Lower leg skin (tissue), 4 donors: ENCODE results near the gene CCDC43. TPM values are rescaled to one million over a fixed set of nuclear protein-coding genes. Genes with fewer than 3 reads are reported as not detected.

ENCODE experiments used
- DNase-seq, 2 donors: peaks; one replicate each; pipeline ENCODE4 v3.0.0-alpha.2; 2019; ENCODE audit warnings: low spot score in 2 of 2
- H3K4me3 ChIP-seq: fragments of 200-600 bp; sonication (generic); 2 replicates; pipeline ENCODE4 v1.5.1; 2017; ENCODE audit warnings: mild to moderate bottlenecking, low read depth; ENCODE audit not compliant: poor library complexity, severe bottlenecking
- POLR2A ChIP-seq, 2 donors: fragments of 450-650 bp; IDR thresholded peaks; one replicate each; pipeline ENCODE4 v1.6.1; 2016 to 2017; ENCODE audit warnings: antibody characterized with exemption in 2 of 2, mild to moderate bottlenecking in 1 of 2, moderate library complexity in 1 of 2
- WGBS, 2 donors: methylation state at CpG; one replicate each; pipeline ENCODE4 v1.1.5; 2018; 5-methylcytosine and 5-hydroxymethylcytosine counted together
- intact Hi-C: fragments of 100-400 bp; cut with DNase I; formaldehyde crosslinking; loops from one replicate; pipeline ENCODE4 v1.15.0; 2023; ENCODE audit warnings: low total_unique reads
- total RNA-seq, 4 donors: library from RNA; depleted of rRNA; stranded (reverse); fragments of >200 nt; gene quantifications; one replicate each; pipeline ENCODE4 v1.1.0, GENCODE V29; 2016
- TF ChIP-seq, protein P1 (sequence below), 3 donors: fragments of 450-650 bp; IDR thresholded peaks; one replicate each; pipeline ENCODE4 v1.5.1; 2016; ENCODE audit warnings: antibody characterized with exemption in 3 of 3, mild to moderate bottlenecking in 3 of 3, moderate library complexity in 2 of 3

Gene CCDC43
- total RNA-seq, 4 donors from 2014 or later: 13.2 to 19.2 (median 14.4) TPM

DNA sequence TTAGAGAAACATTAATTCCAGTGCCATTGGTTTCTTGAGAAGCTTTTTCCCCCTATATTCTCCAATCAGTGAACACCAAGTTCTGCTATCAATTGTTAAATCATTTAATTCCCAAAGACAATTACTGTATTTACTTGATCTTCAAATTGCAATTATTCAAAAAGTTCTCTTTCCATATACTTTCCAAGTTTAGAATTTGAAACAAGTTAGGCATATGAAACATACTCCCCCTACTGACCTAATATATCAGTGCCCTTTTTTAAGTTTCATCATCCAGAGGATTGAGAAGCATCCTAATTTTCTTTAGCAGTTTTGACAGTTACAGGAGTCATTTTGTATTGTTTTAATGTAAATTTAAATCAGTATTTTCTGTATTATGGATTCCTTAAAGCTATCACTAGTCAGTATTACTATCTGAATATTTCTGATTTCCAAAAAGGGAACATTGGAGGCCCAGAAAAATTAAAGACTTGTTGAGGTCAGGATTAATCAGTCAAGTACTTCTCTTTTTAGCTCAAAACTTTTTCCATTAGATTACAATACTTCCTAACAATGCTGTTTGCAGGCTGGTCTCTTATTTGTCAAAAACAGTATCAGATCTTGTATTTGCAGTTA, 17.0 kb downstream of the CCDC43 start:
- intact Hi-C loops: no loop called here
- no peak for DNase-seq
- H3K4me3 ChIP-seq: no peak overlapping the region
- no peak for TF ChIP-seq POLR2A (IDR thresholded peaks at IDR 0.05)
- TF ChIP-seq, protein P1, sequence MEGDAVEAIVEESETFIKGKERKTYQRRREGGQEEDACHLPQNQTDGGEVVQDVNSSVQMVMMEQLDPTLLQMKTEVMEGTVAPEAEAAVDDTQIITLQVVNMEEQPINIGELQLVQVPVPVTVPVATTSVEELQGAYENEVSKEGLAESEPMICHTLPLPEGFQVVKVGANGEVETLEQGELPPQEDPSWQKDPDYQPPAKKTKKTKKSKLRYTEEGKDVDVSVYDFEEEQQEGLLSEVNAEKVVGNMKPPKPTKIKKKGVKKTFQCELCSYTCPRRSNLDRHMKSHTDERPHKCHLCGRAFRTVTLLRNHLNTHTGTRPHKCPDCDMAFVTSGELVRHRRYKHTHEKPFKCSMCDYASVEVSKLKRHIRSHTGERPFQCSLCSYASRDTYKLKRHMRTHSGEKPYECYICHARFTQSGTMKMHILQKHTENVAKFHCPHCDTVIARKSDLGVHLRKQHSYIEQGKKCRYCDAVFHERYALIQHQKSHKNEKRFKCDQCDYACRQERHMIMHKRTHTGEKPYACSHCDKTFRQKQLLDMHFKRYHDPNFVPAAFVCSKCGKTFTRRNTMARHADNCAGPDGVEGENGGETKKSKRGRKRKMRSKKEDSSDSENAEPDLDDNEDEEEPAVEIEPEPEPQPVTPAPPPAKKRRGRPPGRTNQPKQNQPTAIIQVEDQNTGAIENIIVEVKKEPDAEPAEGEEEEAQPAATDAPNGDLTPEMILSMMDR (IDR thresholded peaks at IDR 0.05): no peak

DNA sequence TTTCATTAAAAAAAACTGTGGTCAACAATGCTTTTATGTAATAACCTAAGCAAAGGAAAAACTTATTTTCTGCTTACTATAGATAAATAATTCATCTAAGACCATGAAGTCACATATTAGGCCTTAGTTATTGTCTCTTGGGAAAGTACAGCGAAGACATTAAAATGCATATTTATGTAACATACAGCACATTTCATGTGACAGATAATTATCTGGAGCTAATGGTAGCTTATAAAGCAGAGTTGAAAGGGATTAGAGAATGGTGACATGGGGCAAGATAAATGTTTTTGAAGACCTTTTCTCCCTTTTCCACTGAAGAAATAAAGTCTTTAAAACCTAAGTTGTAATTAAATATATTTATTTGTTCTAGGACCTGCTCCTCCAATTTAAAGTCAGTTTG, 23.6 kb downstream of the CCDC43 start:
- WGBS, 2 donors: 90 to 95% methylated on average over 1 of the region's 1 CpG
- intact Hi-C loops: no loop called here
- TF ChIP-seq, protein P1 (IDR thresholded peaks at IDR 0.05): no peak
- no peak for TF ChIP-seq POLR2A (IDR thresholded peaks at IDR 0.05)
- no peak for DNase-seq
- no peak overlapping the region for H3K4me3 ChIP-seq

DNA sequence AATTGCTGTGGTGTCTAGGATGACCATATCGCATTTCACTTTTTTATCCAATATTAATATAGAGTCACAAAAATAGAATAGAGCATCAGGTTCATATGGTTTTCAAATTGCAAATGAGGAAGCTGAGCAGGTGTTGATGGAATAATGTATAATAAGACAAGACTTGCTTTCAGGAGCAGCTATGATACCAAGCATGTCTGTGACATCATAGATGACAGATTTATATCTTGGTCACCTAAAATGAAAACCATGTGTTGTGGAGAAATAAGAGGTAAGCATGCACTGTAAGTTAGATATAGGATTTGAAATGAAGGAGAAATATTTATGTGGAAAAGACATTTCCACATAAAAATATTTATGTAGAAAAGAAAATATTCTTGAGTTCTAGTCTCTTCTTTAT, 24.7 kb downstream of the CCDC43 start:
- no peak overlapping the region for H3K4me3 ChIP-seq
- whole genome bisulfite sequencing, 2 donors: 93 to 95% methylated on average over 1 of the region's 1 CpG
- no peak for DNase-seq
- intact Hi-C loops: no loop called here
- TF ChIP-seq, protein P1 (IDR thresholded peaks at IDR 0.05): no peak
- no peak for TF ChIP-seq POLR2A (IDR thresholded peaks at IDR 0.05)

DNA sequence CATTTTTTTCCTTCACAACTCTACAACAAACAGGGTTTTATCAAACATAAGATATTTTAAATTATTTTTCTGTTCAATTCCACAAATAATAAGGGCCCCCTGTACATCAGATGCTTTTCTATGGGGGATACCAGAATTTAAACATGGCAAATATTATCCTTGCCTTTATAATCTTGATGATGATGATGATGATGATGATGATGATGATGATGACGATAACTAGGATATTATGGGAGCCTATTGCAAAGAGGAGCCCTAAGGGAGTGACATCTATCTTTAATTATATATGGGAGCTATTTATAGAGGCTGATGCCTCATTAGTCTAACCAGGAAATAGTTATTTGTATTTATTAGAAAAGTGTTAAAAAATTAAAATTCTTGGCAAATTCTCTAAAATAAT, 26.5 kb downstream of the CCDC43 start:
- no peak for TF ChIP-seq POLR2A (IDR thresholded peaks at IDR 0.05)
- TF ChIP-seq, protein P1 (IDR thresholded peaks at IDR 0.05): no peak
- DNase-seq: no peak
- WGBS, 2 donors: 75 to 82% methylated on average over 1 of the region's 1 CpG
- intact Hi-C loops: no loop called here
- no peak overlapping the region for H3K4me3 ChIP-seq

DNA sequence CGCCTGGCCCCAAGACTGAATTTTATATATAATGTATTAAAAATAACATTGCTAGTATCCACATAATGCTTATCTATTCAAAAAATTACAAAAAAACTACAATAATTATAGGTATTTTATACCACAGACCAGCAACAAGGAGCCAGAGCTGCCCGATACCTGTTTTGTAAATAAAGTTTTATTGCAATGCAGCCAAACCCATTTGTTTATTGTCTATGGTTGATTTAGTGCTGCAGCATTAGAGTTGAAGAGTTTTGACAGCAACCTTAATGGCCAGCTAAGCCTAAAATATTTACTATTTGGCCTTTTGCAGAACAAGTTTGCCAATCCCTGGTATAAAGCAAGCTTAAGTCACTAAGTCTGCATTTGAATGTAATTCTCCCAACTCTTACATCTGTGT, 27.7 kb downstream of the CCDC43 start:
- DNase-seq: no peak
- intact Hi-C loops: no loop called here
- 94 to 96% methylated on average over 2 of the region's 2 CpGs for WGBS, 2 donors
- no peak overlapping the region for H3K4me3 ChIP-seq
- no peak for TF ChIP-seq POLR2A (IDR thresholded peaks at IDR 0.05)
- TF ChIP-seq, protein P1 (IDR thresholded peaks at IDR 0.05): no peak
